ENCODE measurements around the gene RFT1.

RFT1 gene

DNA sequence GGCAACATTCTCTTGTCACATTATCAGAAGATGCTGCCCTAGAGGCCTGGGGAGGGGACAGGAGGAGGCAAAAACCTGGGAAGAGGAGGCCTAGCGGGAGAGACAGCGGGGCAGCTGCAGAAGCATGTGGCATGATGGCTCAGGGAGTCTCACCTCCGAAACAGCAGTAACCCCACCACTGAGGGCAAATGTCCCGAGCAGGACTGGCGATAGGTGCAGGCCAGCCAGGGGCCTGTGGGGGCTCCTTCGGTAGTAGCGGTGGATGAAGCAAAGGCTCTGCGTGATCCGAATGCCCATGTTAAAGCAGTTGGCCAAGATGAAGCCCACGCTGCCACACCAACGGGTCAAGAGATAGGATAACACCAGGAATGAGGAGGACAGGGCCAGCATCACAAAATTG lies 38.0 kb downstream of the RFT1 start:
- H3K27ac ChIP-seq (replicated peaks): no peak overlapping the region
- H3K27me3 ChIP-seq (ENCODE audit: insufficient read depth, poor library complexity, severe bottlenecking): no peaks in the 10 kb centered on the region
- DNase-seq (ENCODE audit: low read depth in 1 of 2, low spot score in 1 of 2): no peak
- TF ChIP-seq GABPA (IDR thresholded peaks at IDR 0.05; ENCODE audit: low read depth) (no peak), SPI1 (IDR thresholded peaks at IDR 0.05; ENCODE audit: borderline replicate concordance, low read depth) (no peak), POLR2AphosphoS5 (IDR thresholded peaks at IDR 0.05; ENCODE audit: low read depth) (no peak)
- TF ChIP-seq, protein P1, sequence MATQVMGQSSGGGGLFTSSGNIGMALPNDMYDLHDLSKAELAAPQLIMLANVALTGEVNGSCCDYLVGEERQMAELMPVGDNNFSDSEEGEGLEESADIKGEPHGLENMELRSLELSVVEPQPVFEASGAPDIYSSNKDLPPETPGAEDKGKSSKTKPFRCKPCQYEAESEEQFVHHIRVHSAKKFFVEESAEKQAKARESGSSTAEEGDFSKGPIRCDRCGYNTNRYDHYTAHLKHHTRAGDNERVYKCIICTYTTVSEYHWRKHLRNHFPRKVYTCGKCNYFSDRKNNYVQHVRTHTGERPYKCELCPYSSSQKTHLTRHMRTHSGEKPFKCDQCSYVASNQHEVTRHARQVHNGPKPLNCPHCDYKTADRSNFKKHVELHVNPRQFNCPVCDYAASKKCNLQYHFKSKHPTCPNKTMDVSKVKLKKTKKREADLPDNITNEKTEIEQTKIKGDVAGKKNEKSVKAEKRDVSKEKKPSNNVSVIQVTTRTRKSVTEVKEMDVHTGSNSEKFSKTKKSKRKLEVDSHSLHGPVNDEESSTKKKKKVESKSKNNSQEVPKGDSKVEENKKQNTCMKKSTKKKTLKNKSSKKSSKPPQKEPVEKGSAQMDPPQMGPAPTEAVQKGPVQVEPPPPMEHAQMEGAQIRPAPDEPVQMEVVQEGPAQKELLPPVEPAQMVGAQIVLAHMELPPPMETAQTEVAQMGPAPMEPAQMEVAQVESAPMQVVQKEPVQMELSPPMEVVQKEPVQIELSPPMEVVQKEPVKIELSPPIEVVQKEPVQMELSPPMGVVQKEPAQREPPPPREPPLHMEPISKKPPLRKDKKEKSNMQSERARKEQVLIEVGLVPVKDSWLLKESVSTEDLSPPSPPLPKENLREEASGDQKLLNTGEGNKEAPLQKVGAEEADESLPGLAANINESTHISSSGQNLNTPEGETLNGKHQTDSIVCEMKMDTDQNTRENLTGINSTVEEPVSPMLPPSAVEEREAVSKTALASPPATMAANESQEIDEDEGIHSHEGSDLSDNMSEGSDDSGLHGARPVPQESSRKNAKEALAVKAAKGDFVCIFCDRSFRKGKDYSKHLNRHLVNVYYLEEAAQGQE (IDR thresholded peaks at IDR 0.05; ENCODE audit: insufficient replicate concordance, low read depth): no peak
- TF ChIP-seq, protein P2, sequence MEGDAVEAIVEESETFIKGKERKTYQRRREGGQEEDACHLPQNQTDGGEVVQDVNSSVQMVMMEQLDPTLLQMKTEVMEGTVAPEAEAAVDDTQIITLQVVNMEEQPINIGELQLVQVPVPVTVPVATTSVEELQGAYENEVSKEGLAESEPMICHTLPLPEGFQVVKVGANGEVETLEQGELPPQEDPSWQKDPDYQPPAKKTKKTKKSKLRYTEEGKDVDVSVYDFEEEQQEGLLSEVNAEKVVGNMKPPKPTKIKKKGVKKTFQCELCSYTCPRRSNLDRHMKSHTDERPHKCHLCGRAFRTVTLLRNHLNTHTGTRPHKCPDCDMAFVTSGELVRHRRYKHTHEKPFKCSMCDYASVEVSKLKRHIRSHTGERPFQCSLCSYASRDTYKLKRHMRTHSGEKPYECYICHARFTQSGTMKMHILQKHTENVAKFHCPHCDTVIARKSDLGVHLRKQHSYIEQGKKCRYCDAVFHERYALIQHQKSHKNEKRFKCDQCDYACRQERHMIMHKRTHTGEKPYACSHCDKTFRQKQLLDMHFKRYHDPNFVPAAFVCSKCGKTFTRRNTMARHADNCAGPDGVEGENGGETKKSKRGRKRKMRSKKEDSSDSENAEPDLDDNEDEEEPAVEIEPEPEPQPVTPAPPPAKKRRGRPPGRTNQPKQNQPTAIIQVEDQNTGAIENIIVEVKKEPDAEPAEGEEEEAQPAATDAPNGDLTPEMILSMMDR (IDR thresholded peaks at IDR 0.05; ENCODE audit: insufficient read depth, low read length): no peak
- H3K4me3 ChIP-seq (replicated peaks; ENCODE audit: insufficient read depth, low read length): no peak overlapping the region

DNA sequence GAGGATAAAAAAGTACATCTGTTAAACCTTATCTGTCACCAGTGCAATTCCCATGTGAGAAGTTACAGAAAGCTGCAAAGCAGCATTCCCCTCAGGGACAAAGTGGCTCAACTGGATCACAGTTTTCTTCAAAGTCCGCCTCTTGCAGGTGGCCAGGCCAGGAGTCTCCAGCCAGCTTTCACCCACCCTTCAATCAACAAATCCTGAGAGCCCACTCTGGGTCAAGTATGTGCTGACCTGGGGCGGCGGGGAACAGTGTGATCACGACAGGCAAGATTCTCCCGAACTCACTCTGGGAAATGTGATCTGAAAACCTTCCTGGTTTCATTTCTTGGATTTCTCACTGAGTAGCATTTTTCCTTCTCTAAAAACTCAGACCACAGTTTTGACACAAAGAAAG lies 39.2 kb downstream of the RFT1 start:
- no peak overlapping the region for H3K27ac ChIP-seq (replicated peaks)
- no peak for TF ChIP-seq POLR2AphosphoS5 (IDR thresholded peaks at IDR 0.05; ENCODE audit: low read depth)
- TF ChIP-seq, protein P2 (IDR thresholded peaks at IDR 0.05; ENCODE audit: insufficient read depth, low read length): no peak
- no peak for TF ChIP-seq GABPA (IDR thresholded peaks at IDR 0.05; ENCODE audit: low read depth)
- TF ChIP-seq, protein P1 (IDR thresholded peaks at IDR 0.05; ENCODE audit: insufficient replicate concordance, low read depth): no peak
- no peak for TF ChIP-seq SPI1 (IDR thresholded peaks at IDR 0.05; ENCODE audit: borderline replicate concordance, low read depth)
- no peaks in the 10 kb centered on the region for H3K27me3 ChIP-seq (ENCODE audit: insufficient read depth, poor library complexity, severe bottlenecking)
- DNase-seq (ENCODE audit: low read depth in 1 of 2, low spot score in 1 of 2): no peak
- no peak overlapping the region for H3K4me3 ChIP-seq (replicated peaks; ENCODE audit: insufficient read depth, low read length)

DNA sequence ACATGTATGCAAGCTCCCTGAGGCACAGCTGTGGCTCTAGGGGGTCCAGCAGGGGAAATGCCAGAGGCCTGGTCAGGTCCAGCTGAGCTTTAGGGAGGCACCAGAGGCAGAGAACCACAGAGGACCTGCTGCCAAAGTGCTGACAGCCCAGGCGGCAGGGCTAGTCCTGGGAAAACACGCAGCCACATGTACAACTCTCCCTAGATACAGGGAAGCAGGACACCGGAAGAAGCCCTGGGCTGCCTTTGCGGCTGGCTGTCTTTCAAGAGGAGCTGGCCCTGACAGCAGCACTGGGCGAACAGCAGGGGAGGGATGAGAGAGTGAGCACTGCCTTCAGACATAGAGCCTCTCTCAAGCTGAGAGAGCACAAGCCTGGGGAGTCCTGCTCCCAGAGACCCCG lies 40.7 kb downstream of the RFT1 start:
- no peak for DNase-seq (ENCODE audit: low read depth in 1 of 2, low spot score in 1 of 2)
- H3K4me3 ChIP-seq (replicated peaks; ENCODE audit: insufficient read depth, low read length): no peak overlapping the region
- TF ChIP-seq, protein P1 (IDR thresholded peaks at IDR 0.05; ENCODE audit: insufficient replicate concordance, low read depth): no peak
- TF ChIP-seq GABPA (IDR thresholded peaks at IDR 0.05; ENCODE audit: low read depth): no peak
- TF ChIP-seq POLR2AphosphoS5 (IDR thresholded peaks at IDR 0.05; ENCODE audit: low read depth): no peak
- TF ChIP-seq, protein P2 (IDR thresholded peaks at IDR 0.05; ENCODE audit: insufficient read depth, low read length): no peak
- TF ChIP-seq SPI1 (IDR thresholded peaks at IDR 0.05; ENCODE audit: borderline replicate concordance, low read depth): no peak
- no peaks in the 10 kb centered on the region for H3K27me3 ChIP-seq (ENCODE audit: insufficient read depth, poor library complexity, severe bottlenecking)
- no peak overlapping the region for H3K27ac ChIP-seq (replicated peaks)

All from HL-60 (cell line).